ENCODE data around the gene SLC39A8. TPM values are rescaled to one million over a fixed set of nuclear protein-coding genes. Genes with fewer than 3 reads are reported as not detected.

SLC39A8 gene
- total RNA-seq, 6 experiments from 2014 or later = 0.38 to 2.6 (median 1.7) TPM

- Mint-ChIP-seq H3K9me3 (no peaks in the 10 kb centered on the region), H3K4me3 (peak overlapping the region; percentile 87), H3K27me3 (ENCODE audit: insufficient read depth) (peaks cover 28% of the 10 kb centered on the region), H3K4me1 (ENCODE audit: low read depth) (peaks cover 21% of the 10 kb centered on the region), H3K27ac (no peak overlapping the region), H3K36me3 (ENCODE audit: low read depth) (no peaks in the 10 kb centered on the region)
- DNase-seq = no peak
- TF ChIP-seq, protein P1, sequence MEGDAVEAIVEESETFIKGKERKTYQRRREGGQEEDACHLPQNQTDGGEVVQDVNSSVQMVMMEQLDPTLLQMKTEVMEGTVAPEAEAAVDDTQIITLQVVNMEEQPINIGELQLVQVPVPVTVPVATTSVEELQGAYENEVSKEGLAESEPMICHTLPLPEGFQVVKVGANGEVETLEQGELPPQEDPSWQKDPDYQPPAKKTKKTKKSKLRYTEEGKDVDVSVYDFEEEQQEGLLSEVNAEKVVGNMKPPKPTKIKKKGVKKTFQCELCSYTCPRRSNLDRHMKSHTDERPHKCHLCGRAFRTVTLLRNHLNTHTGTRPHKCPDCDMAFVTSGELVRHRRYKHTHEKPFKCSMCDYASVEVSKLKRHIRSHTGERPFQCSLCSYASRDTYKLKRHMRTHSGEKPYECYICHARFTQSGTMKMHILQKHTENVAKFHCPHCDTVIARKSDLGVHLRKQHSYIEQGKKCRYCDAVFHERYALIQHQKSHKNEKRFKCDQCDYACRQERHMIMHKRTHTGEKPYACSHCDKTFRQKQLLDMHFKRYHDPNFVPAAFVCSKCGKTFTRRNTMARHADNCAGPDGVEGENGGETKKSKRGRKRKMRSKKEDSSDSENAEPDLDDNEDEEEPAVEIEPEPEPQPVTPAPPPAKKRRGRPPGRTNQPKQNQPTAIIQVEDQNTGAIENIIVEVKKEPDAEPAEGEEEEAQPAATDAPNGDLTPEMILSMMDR (IDR thresholded peaks at IDR 0.05) = peak; percentile 54
These were observed 466 bp upstream of the SLC39A8 start for GRCh38 chr4:102345795-102346100.

DNA sequence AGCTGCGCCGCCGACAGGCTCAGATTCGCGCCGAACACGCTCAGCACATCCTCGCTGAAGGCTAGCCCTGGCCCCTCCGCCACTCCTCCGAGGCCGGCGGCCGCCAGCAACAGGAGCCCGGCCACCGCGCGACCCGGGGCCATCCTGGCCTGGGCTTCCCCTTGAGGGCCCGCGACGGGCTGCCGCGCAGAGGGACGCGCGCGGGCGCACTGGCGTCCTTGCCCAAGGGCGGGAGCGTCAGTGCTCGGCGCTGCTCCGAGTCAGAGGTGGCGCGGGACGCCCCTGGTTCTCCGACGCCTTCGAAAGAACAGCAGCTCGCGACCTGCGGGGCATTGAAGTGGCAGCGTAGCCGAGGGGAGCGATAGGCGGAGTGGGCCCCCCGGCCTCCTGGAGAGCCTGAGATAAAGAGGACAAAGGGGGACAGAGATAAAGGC lies 745 bp downstream of the SLC39A8 start:
- H3K4me3 Mint-ChIP-seq = peak overlapping the region; percentile 87
- H3K9me3 Mint-ChIP-seq = no peaks in the 10 kb centered on the region
- peaks cover 21% of the 10 kb centered on the region for H3K4me1 Mint-ChIP-seq (ENCODE audit: low read depth)
- no peaks in the 10 kb centered on the region for H3K36me3 Mint-ChIP-seq (ENCODE audit: low read depth)
- TF ChIP-seq, protein P1 (IDR thresholded peaks at IDR 0.05) = no peak
- peaks cover 26% of the 10 kb centered on the region for H3K27me3 Mint-ChIP-seq (ENCODE audit: insufficient read depth)
- no peak overlapping the region; the same call in 1 of the 2 replicates for H3K27ac Mint-ChIP-seq
- DNase-seq = no peak

DNA sequence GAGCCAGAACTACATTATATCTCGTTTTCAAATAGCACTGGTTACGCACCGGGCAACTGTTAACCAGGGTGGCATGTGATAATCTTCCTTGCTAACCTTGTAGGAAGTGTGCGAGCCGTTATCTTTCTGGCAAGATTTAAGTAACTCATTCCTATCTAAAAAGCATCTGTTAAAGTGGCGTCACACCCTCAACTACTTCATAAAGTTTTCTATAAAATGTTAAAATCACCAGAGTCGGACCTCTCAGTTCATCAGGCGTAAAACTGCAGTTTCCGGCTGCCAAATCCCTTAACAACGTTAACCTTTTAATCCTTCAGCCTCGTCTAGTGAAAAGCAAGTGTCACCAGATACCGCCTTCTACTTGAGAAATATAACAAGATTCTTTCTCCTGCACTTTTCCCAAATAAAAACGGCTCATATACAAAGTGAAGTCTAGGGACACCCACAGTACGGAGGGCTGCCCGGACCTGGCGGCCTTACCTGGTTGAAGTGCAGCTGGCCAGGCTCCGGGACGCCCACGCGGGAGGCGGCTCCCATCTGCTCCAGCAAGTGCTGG lies 1.2 kb downstream of the SLC39A8 start:
- TF ChIP-seq, protein P1 (IDR thresholded peaks at IDR 0.05) = no peak
- Mint-ChIP-seq H3K4me3 (peak overlapping the region; percentile 87), H3K4me1 (ENCODE audit: low read depth) (peaks cover 21% of the 10 kb centered on the region), H3K27ac (no peak overlapping the region), H3K9me3 (no peaks in the 10 kb centered on the region), H3K27me3 (ENCODE audit: insufficient read depth) (peaks cover 21% of the 10 kb centered on the region), H3K36me3 (ENCODE audit: low read depth) (no peaks in the 10 kb centered on the region)
- no peak for DNase-seq

DNA sequence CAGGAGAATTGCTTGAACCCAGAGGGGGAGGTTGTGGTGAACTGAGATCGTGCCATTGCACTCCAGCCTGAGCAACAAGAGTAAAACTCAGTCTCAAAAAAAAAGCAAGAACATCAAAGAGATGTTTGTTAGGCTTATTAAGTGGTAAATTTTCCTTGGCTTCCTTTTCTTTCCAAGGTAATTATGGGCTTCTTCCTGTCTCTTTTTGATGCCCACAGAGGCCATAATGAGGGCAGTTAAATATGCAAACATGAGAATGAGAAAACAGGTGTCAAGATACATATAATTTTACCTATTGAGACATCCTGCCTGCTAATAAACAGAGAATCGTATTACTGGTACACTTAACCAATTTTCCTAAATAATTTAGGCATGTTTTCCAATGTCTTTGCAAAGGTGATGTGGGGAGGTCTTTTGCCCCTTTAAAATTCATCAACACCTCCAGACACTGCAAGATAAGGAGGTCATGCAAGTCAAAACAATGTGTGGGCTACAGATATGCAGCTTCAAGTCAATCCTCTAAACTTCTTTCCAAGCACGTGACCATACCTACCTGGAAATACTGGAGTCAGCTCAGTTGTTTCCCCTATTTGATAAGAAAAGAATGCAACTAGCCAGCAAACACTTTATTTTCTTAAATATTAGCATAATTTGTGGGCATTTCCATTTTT lies 2.7 kb downstream of the SLC39A8 start:
- Mint-ChIP-seq H3K4me1 (ENCODE audit: low read depth) (peaks cover 21% of the 10 kb centered on the region), H3K36me3 (ENCODE audit: low read depth) (no peaks in the 10 kb centered on the region), H3K9me3 (no peaks in the 10 kb centered on the region), H3K4me3 (no peak overlapping the region), H3K27me3 (ENCODE audit: insufficient read depth) (peaks cover 22% of the 10 kb centered on the region), H3K27ac (no peak overlapping the region)
- TF ChIP-seq, protein P1 (IDR thresholded peaks at IDR 0.05) = no peak
- no peak for DNase-seq

- peaks cover 22% of the 10 kb centered on the region for H3K27me3 Mint-ChIP-seq (ENCODE audit: insufficient read depth)
- TF ChIP-seq, protein P1 (IDR thresholded peaks at IDR 0.05) = no peak
- H3K36me3 Mint-ChIP-seq (ENCODE audit: low read depth) = no peaks in the 10 kb centered on the region
- H3K4me1 Mint-ChIP-seq (ENCODE audit: low read depth) = peaks cover 20% of the 10 kb centered on the region
- no peak overlapping the region for H3K27ac Mint-ChIP-seq
- H3K9me3 Mint-ChIP-seq = no peaks in the 10 kb centered on the region
- no peak overlapping the region for H3K4me3 Mint-ChIP-seq
- no peak for DNase-seq
These were observed 4.1 kb downstream of the SLC39A8 start for GRCh38 chr4:102341201-102341600.

Data from HFFc6 (cell line).